Epithelial cell of proximal tubule (primary cell): ENCODE results near the gene RPN2. TPM values are rescaled to one million over a fixed set of nuclear protein-coding genes. Genes with fewer than 3 reads are reported as not detected.

Source experiments
- DNase-seq: peaks from one replicate; pipeline ENCODE4 v3.0.0-alpha.2; 2011; ENCODE audit warnings: low read depth
- H3K4me3 ChIP-seq: 2 replicates; pipeline ENCODE4 v1.5.1; 2011; ENCODE audit warnings: low read depth, mild to moderate bottlenecking, low read length
- total RNA-seq: library from RNA; depleted of rRNA; stranded (reverse); fragments of >200 nt; gene quantifications from 2 replicates; pipeline ENCODE4 v1.2.3, GENCODE V29; 2015
- TF ChIP-seq, protein P1 (sequence below): conservative IDR thresholded peaks from 2 replicates; pipeline ENCODE4 v1.5.1; 2012; ENCODE audit warnings: low read depth, mild to moderate bottlenecking, low read length

RPN2 gene
- total RNA-seq, 1 donor from 2014 or later: 165 TPM

DNA sequence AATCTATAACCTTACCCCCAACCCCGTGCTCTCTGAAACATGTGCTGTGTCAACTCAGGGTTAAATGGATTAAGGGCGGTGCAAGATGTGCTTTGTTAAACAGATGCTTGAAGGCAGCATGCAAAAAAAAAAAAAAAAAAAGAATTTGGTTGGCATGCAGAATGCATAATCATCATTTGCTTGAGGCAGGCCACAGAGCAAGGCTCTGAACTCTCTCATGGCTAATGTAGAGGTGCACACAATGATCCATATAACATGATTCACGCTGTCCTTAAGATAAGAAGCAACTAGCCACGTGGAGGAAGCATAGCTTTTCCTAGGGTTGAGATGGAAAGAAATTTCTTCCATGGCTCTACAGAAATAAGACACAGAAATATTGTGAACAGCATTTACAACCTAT is 27.6 kb upstream of the RPN2 start:
- TF ChIP-seq, protein P1, sequence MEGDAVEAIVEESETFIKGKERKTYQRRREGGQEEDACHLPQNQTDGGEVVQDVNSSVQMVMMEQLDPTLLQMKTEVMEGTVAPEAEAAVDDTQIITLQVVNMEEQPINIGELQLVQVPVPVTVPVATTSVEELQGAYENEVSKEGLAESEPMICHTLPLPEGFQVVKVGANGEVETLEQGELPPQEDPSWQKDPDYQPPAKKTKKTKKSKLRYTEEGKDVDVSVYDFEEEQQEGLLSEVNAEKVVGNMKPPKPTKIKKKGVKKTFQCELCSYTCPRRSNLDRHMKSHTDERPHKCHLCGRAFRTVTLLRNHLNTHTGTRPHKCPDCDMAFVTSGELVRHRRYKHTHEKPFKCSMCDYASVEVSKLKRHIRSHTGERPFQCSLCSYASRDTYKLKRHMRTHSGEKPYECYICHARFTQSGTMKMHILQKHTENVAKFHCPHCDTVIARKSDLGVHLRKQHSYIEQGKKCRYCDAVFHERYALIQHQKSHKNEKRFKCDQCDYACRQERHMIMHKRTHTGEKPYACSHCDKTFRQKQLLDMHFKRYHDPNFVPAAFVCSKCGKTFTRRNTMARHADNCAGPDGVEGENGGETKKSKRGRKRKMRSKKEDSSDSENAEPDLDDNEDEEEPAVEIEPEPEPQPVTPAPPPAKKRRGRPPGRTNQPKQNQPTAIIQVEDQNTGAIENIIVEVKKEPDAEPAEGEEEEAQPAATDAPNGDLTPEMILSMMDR: no peak
- H3K4me3 ChIP-seq: no peak overlapping the region
- DNase-seq: no peak

DNA sequence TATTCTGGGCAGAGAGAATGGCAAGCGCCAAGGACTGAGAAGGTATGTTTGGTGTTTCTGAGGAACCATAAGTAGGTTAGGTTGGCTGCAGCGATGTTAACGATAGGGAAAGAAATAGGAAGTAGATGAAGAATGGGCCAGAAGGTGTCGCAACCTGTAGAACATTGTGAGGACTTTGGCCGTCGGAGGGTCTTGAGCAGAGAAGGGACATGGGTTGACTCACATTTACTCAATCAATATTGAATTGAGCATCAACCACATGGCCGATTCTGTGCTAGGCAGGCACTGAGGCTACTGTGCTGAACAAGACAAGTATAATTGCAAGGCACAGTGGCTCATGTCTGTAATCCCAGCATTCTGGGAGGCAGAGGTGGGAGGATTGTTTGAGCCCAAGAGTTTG is 26.8 kb upstream of the RPN2 start:
- DNase-seq: no peak
- TF ChIP-seq, protein P1: no peak
- no peak overlapping the region for H3K4me3 ChIP-seq

DNA sequence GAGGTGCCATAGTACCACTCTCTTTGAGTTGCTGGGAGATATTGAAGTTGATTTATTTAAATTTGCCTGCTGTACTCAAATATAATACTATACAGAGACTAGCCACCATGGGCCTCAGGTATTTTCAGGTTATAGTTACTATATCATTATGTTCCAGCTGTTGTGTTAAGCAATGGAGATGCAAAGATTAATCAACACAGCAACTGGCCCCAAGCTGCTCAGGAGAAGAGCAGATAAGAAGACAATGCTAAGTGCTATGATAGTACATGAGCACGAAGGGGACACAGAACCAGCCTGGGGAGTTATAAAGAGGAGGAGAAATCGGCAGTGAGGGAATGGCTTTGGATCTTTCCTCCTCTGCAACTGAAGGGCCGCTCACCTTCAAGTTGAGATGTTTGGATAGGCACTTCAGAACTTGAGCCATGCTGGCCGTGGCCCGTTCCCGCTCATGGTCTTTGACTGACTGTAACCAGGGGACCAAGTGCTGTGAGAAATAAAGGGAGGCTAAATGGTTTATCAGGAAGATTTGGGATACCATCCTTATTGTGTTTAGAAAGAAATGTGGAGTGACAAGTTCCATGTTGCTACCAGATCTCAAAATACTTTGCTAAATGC is 24.3 kb upstream of the RPN2 start:
- DNase-seq: no peak
- TF ChIP-seq, protein P1: no peak

GRCh38 chr20:37155987-37156386 is 23.1 kb upstream of the RPN2 start:
- no peak for DNase-seq
- TF ChIP-seq, protein P1: no peak
- no peak overlapping the region for H3K4me3 ChIP-seq

More for the DNA sequence above, 24.3 kb upstream of the RPN2 start:
- H3K4me3 ChIP-seq: no peak overlapping the region

GRCh38 chr20:37158248-37158647 is 20.9 kb upstream of the RPN2 start:
- no peak overlapping the region for H3K4me3 ChIP-seq
- TF ChIP-seq, protein P1: no peak
- DNase-seq: no peak

DNA sequence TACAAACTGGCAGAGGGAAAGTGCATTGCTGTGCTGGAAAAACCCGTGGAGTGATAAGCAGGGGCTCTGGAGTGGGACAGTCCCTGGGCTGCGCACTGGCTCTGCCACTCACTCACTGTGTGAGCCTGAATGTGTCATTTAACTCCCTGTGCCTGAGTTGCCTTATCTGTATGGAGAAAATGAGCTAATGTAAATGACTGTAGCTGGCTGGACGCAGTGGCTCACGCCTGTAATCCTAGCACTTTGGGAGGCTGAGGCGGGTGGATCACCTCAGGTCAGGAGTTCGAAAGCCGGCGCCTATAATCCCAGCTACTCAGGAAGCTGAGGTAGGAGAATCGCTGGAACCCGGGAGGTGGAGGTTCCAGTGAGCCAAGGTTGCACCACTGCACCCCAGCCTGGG is 18.4 kb upstream of the RPN2 start:
- no peak for DNase-seq
- TF ChIP-seq, protein P1: no peak

DNA sequence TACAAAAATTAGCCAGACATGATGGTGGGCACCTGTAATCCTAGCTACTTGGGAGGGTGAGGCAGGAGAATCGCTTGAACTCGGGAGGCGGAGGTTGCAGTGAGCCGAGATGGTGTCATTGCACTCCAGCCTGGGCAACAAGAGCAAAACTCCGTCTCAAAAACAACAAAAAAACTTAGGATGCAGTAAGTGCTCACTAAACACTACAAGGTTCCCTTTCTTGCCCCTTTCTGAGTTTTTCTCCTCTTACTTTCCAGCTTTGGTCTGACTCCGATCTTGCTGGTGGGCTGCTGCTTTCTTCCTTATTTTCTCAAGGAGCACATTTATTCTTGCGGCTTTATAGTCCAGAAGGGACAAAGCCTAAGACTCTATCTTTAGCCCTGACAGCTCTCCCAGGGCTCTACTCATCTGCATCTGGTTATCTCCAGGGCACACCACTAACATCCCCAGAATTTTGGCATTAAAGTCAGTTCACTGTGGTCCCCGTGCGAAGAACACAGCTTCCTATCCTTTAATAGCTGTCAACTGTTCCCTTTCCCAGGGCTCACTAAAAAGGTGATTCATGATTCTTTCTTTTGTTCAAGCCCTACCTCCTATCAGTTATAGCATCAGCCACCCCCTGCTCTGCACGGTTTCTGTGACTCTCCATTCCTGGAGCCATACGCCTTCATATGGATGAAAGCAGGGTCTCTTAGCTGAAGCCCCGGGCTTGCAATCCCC is 17.1 kb upstream of the RPN2 start:
- H3K4me3 ChIP-seq: no peak overlapping the region
- DNase-seq: no peak
- TF ChIP-seq, protein P1: no peak

More for the DNA sequence above, 18.4 kb upstream of the RPN2 start:
- H3K4me3 ChIP-seq: no peak overlapping the region
